ENCODE data around the gene MAD1L1. TPM values are rescaled to one million over a fixed set of nuclear protein-coding genes. Genes with fewer than 3 reads are reported as not detected.

MAD1L1 gene
- total RNA-seq, 1 experiment from 2014 or later, result 38.5 TPM

DNA sequence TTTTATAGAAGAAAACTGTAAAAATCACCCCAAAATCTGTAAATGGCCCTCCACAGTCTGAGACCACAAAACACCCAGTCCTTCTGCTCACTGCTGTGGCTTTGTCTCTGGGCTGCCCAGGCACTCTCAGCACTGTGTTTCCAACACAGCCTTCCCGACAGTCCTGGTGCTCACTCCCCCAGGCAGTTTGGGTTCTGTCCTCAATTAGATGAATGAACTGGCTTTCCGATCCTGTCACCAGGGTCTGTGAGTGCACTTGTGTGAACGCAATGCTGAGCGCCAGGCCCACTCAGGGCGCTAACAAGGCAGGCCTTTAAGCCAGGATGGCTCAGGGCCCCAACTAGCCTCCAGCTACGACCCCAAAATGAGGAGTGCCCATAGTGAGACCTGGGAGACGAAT lies 3.3 kb downstream of the MAD1L1 start:
- intact Hi-C loops (cut with micrococcal nuclease), result no loop called here
- no peaks in the 10 kb centered on the region for H3K27me3 ChIP-seq (ENCODE audit: insufficient read depth, low read length)
- ATAC-seq (no peak), DNase-seq (ENCODE audit: low read depth, low spot score) (no peak)
- H3K4me1 ChIP-seq (ENCODE audit: control insufficient read depth in 1 of 2, insufficient read depth in 2 of 2, low read length in 2 of 2), result peaks cover 11 to 30% of the 10 kb centered on the region in 2 experiments
- H3K9ac ChIP-seq (ENCODE audit: low read length), result no peak overlapping the region
- H3K4me2 ChIP-seq (ENCODE audit: low read length), result no peak overlapping the region
- TF ChIP-seq CEBPB (IDR thresholded peaks at IDR 0.05; ENCODE audit: low read depth) (no peak), EGR1 (IDR thresholded peaks at IDR 0.05; ENCODE audit: low read depth) (no peak), TCF7L2 (IDR thresholded peaks at IDR 0.05; ENCODE audit: borderline replicate concordance, extremely low read depth, insufficient read depth, insufficient read length) (no peak), SRF (IDR thresholded peaks at IDR 0.05; ENCODE audit: low read depth) (no peak), JUND (IDR thresholded peaks at IDR 0.05) (no peak), YY1 (IDR thresholded peaks at IDR 0.05; ENCODE audit: extremely low read depth, insufficient replicate concordance, low read depth, low read length) (no peak), SIN3A (IDR thresholded peaks at IDR 0.05; ENCODE audit: low read depth) (no peak), ZFX (IDR thresholded peaks at IDR 0.05) (no peak), FOSL1 (IDR thresholded peaks at IDR 0.05; ENCODE audit: low read depth) (no peak), EZH2phosphoT487 (IDR thresholded peaks at IDR 0.05; ENCODE audit: borderline replicate concordance) (no peak), POLR2A (IDR thresholded peaks at IDR 0.05; ENCODE audit: borderline replicate concordance, extremely low read depth, insufficient read depth, insufficient read length) (no peak), ZNF274 (IDR thresholded peaks at IDR 0.05; ENCODE audit: low read depth, low read length) (no peak), ELF1 (IDR thresholded peaks at IDR 0.05; ENCODE audit: borderline replicate concordance, low read depth) (no peak), EZH2 (IDR thresholded peaks at IDR 0.05) (no peak), RAD21 (IDR thresholded peaks at IDR 0.05; ENCODE audit: low read depth) (no peak), CBX3 (IDR thresholded peaks at IDR 0.05; ENCODE audit: low read depth) (no peak), POLR2AphosphoS5 (IDR thresholded peaks at IDR 0.05; ENCODE audit: low read depth, low read length) (no peak)
- TF ChIP-seq, protein P1, sequence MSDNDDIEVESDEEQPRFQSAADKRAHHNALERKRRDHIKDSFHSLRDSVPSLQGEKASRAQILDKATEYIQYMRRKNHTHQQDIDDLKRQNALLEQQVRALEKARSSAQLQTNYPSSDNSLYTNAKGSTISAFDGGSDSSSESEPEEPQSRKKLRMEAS (IDR thresholded peaks at IDR 0.05), result no peak
- TF ChIP-seq, protein P2, sequence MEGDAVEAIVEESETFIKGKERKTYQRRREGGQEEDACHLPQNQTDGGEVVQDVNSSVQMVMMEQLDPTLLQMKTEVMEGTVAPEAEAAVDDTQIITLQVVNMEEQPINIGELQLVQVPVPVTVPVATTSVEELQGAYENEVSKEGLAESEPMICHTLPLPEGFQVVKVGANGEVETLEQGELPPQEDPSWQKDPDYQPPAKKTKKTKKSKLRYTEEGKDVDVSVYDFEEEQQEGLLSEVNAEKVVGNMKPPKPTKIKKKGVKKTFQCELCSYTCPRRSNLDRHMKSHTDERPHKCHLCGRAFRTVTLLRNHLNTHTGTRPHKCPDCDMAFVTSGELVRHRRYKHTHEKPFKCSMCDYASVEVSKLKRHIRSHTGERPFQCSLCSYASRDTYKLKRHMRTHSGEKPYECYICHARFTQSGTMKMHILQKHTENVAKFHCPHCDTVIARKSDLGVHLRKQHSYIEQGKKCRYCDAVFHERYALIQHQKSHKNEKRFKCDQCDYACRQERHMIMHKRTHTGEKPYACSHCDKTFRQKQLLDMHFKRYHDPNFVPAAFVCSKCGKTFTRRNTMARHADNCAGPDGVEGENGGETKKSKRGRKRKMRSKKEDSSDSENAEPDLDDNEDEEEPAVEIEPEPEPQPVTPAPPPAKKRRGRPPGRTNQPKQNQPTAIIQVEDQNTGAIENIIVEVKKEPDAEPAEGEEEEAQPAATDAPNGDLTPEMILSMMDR (IDR thresholded peaks at IDR 0.05 in 2 of 3, conservative IDR thresholded peaks at IDR 0.05 in 1 of 3; ENCODE audit: borderline replicate concordance in 1 of 3, insufficient read depth in 1 of 3, low read depth in 2 of 3, low read length in 2 of 3), result no peak
- TF ChIP-seq, protein P3, sequence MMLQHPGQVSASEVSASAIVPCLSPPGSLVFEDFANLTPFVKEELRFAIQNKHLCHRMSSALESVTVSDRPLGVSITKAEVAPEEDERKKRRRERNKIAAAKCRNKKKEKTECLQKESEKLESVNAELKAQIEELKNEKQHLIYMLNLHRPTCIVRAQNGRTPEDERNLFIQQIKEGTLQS (IDR thresholded peaks at IDR 0.05), result no peak
- H3K4me3 ChIP-seq (replicated peaks in 1 of 2; ENCODE audit: low read depth in 1 of 2, low read length in 2 of 2), result no peak overlapping the region
- no peaks in the 10 kb centered on the region for H3K9me2 ChIP-seq (ENCODE audit: insufficient read depth)
- H4K20me1 ChIP-seq (ENCODE audit: insufficient read depth), result no peaks in the 10 kb centered on the region
- BruUV-seq (replicated peaks), result no TSS peak
- peaks cover 79% of the 10 kb centered on the region for H3K79me2 ChIP-seq (ENCODE audit: insufficient read depth, low read length)
- H3K27ac ChIP-seq (ENCODE audit: low read depth, low read length), result no peak overlapping the region
- peaks cover 6 to 34% of the 10 kb centered on the region in 2 experiments; a peak in 3 of 4 replicates for H3K36me3 ChIP-seq (ENCODE audit: control insufficient read depth in 1 of 2, insufficient read depth in 2 of 2, low read length in 2 of 2)
- CTCF ChIA-PET, result no interaction called here
- POLR2A ChIA-PET, result no interaction called here
- RAD21 ChIA-PET (ENCODE audit: low non-redundant PET in 1 of 2, low total read pairs in 2 of 2, uncharacterized antibody in 2 of 2, unreplicated experiment in 2 of 2), result no interaction called here
- H2AFZ ChIP-seq (ENCODE audit: low read depth, low read length, poor library complexity, severe bottlenecking), result no peak overlapping the region
- H3K9me3 ChIP-seq (ENCODE audit: control insufficient read depth in 1 of 2, insufficient read depth in 1 of 2, low read depth in 1 of 2, low read length in 2 of 2), result no peaks in the 10 kb centered on the region
